Neural cell (in vitro differentiated cells): Measurements from ENCODE around the gene SENP3.

Experiments used
- CTCF ChIP-seq: fragments of 450-650 bp; IDR thresholded peaks from 2 replicates; pipeline ENCODE4 v1.5.1; 2014; ENCODE audit warnings: antibody characterized with exemption, mild to moderate bottlenecking, moderate library complexity; ENCODE audit not compliant: poor library complexity, severe bottlenecking
- TAF1 ChIP-seq: IDR thresholded peaks from 2 replicates; pipeline ENCODE4 v1.6.1; 2012; ENCODE audit warnings: low read depth

- TF ChIP-seq CTCF (no peak), TAF1 (no peak)
Observed at GRCh38 chr17:7512105-7512504, 49.6 kb upstream of the SENP3 start.
